Suppressor macrophage treated with lipopolysaccharide for 4 hours (primary cell): ENCODE results near the gene FMO2.

Experiments used
- DNase-seq: peaks from one replicate; pipeline ENCODE4 v3.0.0-alpha.2; 2020

Gene FMO2

GRCh38 chr1:171177261-171177660 is 7.8 kb upstream of the FMO2 start:
- no peak for DNase-seq

DNA sequence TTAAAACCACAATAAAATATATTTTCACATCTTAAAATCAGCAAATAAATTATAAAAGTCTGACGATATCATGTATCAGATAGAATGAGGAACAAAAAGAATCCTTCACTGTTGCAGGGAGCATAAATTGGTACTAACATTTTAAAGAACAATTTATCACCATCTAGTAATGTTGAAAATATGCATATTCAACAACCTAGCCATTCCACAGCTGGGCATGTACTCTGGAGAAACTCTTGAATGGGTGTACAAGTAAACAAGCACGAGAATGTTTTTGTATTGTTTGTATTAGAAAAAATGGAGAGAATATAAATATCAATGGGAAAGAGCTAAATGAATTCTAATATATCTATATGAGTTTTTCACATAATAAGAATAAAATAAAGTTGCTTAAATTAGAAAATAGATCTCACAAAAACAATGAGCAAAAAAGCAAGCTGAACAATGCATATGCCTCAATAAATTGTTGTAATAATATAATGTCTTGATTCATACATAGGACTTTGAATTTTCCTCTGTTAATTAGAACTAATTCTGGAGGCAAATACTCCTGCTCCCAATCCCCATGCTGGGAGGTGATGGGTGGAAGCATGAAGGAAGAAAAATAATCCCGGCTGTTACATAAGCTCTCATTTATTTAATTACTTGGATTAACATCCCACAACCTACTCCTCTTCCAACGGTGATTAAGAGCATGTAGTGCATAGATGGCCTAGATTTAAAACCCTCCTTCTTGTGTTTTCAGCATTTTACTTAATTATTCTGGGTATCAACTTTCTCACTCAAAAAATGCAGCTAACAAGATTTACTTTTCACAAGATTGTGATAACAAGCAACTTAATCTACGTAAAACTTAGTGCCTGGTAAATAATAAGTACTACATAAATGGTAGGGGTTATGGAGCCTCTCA is 5.5 kb upstream of the FMO2 start:
- no peak for DNase-seq

GRCh38 chr1:171180670-171181069 is 4.4 kb upstream of the FMO2 start:
- DNase-seq, result no peak

DNA sequence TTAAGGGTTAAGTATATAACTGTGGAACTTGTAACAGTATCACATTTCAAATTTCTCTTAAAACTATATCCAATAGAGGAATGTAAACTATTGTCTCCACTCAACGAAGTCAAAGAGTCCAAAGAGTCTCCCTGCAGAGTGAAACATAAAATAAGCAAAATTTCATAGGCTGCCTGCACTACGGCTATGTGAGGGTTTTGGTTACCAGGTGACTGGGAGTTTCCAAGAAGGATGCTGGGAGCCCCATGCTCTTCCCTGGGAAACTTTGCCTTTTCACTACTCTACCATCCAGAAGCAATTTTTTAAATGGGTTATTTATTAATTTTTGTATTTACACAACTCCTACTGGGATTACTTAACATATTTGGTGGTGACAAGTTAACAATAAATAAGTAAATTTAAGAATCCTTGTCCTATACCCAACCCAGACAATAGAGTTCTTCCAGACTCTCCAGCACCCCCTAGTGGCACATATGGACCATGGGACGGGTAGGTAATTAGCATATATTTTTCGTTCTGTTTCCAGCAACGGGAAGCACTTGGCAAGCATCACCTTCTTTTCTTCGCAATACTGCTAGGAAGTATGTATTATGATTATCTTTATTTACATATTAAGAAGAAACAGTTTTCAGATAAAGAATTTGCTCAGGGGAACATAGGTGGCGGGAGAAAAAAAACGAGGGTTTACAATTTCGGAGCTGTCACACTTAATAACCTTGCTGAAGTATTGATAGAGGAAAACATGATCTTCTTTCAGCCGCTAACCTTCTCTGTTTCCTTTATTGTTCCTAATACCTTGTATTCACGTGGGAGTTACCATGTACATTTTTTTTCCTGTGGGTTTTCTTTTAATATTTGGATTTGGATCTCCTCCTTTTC is 3.5 kb downstream of the FMO2 start:
- DNase-seq, result peak; percentile 65

GRCh38 chr1:171191992-171192391 is 6.9 kb downstream of the FMO2 start:
- DNase-seq, result no peak

- no peak for DNase-seq
Observed at GRCh38 chr1:171195767-171196166, 10.7 kb downstream of the FMO2 start.

GRCh38 chr1:171196351-171196750 is 11.3 kb downstream of the FMO2 start:
- DNase-seq, result no peak

DNA sequence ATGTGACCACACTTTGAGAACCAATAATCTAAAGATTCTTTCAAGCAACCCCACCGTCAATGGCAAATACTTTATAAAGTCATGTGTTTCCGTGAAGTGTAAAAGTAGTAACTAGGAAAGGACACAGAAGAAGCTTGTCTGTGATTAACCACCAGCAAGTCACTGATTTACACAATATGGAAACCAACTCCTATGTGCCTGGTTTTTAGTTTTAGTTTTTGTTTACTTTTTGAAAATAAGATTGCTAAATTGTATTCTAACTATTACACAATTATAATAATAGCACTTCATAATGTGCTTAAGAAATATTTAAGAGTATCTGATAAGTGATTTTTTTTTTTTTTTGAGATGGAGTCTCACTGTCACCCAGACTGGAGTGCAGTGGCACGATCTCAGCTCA is 13.0 kb downstream of the FMO2 start:
- DNase-seq, result peak; percentile 21

DNA sequence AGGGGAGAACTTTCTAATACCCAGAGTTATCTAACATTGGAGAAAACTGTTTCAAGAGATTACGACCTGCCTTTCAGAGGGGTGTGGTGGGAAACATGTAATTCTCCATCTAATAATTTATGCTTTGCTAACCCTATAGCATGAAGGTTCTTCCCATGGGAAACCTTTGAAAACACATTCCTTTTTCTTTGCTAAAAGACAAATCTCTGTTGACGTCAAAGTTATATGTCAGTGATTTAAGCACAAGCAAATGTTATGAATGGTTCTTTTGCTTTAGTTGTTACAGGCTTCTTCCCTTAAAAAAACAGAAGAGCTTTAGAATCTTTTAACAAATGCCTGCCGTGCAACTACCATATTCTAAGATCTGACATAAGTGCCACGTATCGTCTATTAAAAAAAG is 19.2 kb downstream of the FMO2 start:
- no peak for DNase-seq

GRCh38 chr1:171206204-171206977 is 21.3 kb downstream of the FMO2 start:
- DNase-seq, result no peak

GRCh38 chr1:171206978-171207355 is 21.9 kb downstream of the FMO2 start:
- no peak for DNase-seq

DNA sequence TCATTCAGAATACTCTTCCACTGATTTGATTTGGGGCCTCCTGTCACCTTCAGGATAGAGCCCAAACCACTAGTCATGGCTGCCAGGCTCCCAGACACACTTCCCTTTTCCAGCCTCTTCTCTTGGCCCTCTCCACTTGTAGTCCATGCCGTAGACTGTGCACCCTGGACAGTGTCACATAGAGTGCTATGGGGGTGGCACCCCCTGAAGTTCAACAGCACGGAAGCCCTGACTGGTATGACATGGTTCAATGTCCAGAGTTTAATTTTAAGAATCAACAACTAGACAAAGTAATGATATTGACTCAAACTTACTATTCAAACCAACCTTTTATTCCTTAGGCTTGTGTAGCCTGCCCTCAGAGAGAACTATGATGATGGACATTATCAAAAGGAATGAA is 22.3 kb downstream of the FMO2 start:
- DNase-seq, result no peak

DNA sequence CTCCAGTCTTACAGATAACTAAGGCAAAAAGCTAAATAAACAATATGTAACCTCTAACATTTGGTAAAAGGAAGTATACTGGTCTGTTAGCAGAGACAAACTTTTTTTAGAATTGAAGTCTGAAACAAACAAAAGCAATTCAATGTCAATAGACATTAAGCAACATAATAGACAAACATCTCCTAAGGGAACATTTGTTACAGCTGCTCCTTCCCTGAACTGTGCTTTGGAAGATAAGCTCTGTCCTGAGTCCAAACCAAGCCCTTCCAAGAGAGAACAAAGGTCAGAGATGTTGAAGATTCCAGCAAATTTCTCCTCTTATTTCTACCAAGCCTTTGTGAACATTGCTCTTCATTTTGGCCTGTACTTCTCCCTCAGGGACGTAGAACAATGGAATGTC is 25.3 kb downstream of the FMO2 start:
- DNase-seq, result no peak

- DNase-seq, result peak; percentile 60
Observed at GRCh38 chr1:171212607-171213351, 27.7 kb downstream of the FMO2 start.

DNA sequence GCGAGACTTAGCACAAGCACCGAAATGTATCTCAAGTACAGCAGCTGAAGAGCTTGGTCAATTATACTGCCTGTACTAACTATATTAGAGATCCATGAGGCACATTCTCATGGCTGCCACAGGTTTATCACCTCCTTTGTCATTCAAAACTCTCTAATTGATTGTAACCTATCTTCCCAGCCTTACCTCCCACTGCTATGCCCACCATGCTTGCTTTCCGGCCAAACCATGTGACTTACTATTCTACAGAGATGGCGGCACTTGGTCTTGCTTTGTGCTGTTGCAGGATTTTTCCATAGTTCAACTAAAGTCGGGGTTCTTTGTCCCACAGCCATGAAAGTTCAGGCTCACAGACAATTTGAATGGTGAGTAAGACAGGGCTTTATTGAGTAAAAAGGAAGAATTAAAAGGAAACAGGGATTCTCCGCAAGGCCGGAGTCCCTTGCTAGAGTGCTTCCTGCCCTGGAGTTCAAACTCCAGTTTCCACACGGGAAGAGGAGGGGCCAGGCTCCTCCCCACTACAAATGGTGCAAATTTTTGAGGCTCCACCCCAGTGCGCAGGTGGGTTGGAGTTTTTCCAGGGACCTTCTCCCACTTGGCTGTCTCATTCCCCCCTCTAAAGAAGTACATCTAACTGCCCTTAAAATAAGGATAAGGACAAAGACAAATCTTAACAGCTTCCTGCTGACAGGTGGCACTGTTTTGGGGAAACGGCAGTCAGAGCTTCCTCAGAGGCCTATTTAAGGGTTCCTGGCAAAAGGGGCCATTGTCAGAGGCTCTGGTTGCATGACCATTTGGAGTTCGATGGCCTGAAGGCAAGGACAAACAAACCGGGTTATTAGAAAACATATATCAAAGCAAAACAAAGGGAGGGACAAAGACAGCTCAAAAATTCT is 28.7 kb downstream of the FMO2 start:
- no peak for DNase-seq

- no peak for DNase-seq
Observed at GRCh38 chr1:171217658-171218443, 32.8 kb downstream of the FMO2 start.

DNA sequence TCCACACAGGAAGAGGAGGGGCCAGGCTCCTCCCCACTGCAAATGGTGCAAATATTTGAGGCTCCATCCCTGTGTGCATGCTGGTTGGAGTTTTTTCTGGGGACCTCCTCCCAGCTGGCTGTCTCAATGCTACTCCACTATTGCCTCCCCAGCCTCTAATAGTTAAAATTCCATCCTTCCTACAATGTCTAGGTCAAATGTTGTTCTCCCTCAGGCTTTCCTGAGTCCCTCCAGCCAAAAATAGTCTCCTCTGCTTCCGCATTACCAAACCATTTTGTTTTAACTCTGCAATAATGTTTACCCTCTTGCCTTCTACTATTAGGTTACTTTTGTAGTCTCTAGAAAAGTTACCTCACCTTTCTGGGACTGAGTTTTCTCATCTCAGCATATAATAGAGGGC is 33.6 kb downstream of the FMO2 start:
- no peak for DNase-seq

DNA sequence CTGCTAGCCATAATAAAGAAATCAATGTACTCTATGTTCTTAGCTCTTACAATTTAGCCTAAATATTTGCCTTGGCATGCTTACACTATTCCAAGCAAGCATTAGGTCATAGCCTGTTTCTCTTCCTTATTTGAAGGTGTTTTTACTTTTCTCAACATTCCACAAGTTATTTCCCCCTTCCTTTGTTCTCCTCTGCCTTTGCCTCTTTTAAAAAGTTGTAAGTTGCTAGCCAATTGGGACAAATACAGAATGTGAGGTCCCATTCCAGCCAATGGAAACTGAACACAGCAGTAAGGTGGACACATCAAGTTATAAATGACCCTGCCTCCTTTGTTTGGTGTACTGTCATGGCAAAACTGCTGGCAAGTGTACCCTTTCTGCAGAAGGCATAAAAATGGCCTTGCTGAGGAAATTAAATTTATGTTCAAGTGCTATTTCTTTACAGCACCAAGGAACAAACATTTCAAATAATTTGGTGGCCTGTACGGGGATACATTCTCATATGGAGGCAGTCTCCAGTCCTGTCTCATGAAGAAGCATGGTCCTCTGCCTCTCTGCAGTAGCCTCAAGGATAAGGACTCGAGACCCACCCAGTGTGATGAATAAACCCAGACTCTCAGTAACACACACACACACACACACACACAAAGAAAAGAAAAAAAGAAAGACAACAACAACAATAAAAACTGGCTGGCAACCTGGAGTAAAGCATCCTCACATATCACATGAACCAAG is 34.4 kb downstream of the FMO2 start:
- DNase-seq, result no peak

- no peak for DNase-seq
Observed at GRCh38 chr1:171220081-171220420, 35.0 kb downstream of the FMO2 start.

GRCh38 chr1:171220581-171221054 is 35.5 kb downstream of the FMO2 start:
- DNase-seq, result no peak
